IMR-90 (cell line): ENCODE results near the gene HCAR3. TPM values are rescaled to one million over a fixed set of nuclear protein-coding genes. Genes with fewer than 3 reads are reported as not detected.

ENCODE experiments used
- ATAC-seq: fragments of 200-7000 bp; cut with Tn5 transposase; 2 replicates; pipeline ENCODE4 v1.9.1; 2020; ENCODE audit warnings: low read depth, mild to moderate bottlenecking, moderate library complexity
- BruUV-seq: library from RNA; stranded (reverse); fragments of 400-500 nt; replicated peaks from 2 replicates; lab custom pipeline; 2021; lab: Mats Ljungman, UMichigan
- CTCF ChIA-PET: fragments of 300-600 bp; formaldehyde crosslinking; extraction: SDS; loops from one replicate; lab custom pipeline; 2021; ENCODE audit warnings: antibody characterized with exemption; lab: Yijun Ruan, JAX
- POLR2A ChIA-PET: fragments of 300-600 bp; sonication (Branson Sonifier 250); formaldehyde crosslinking; loops from one replicate; lab custom pipeline; 2022; ENCODE audit warnings: antibody characterized with exemption; ENCODE audit not compliant: unreplicated experiment; lab: Charles Lee
- DNase-seq: peaks from one replicate; pipeline ENCODE4 v3.0.0; 2013
- H2AFZ ChIP-seq: replicated peaks from 2 replicates; pipeline ENCODE3; 2013; ENCODE audit warnings: low read length, mild to moderate bottlenecking; ENCODE audit not compliant: poor library complexity
- H2AK5ac ChIP-seq: 2 replicates; pipeline ENCODE4 v1.6.1; 2013; ENCODE audit warnings: low read depth, low read length, inconsistent platforms
- H2AK9ac ChIP-seq: replicated peaks from 2 replicates; pipeline ENCODE3; 2013; ENCODE audit warnings: mild to moderate bottlenecking, low read depth, low read length, moderate library complexity; ENCODE audit not compliant: poor library complexity
- H2BK120ac ChIP-seq: 2 replicates; pipeline ENCODE4 v1.6.1; 2013; ENCODE audit warnings: low read depth, low read length, inconsistent platforms
- H2BK15ac ChIP-seq: 3 replicates; pipeline ENCODE4 v1.6.1; 2013; ENCODE audit warnings: low read depth, low read length, inconsistent platforms
- H2BK20ac ChIP-seq: 2 replicates; pipeline ENCODE4 v1.6.1; 2013; ENCODE audit warnings: low read depth, mild to moderate bottlenecking, inconsistent platforms, low read length, moderate library complexity
- H2BK5ac ChIP-seq: 2 replicates; pipeline ENCODE4 v1.6.1; 2013; ENCODE audit warnings: mild to moderate bottlenecking, low read depth, low read length, inconsistent platforms; ENCODE audit not compliant: poor library complexity, severe bottlenecking
- H3K14ac ChIP-seq: replicated peaks from 2 replicates; pipeline ENCODE4 v1.6.1; 2013; ENCODE audit warnings: low read depth, low read length, inconsistent platforms
- H3K18ac ChIP-seq: 2 replicates; pipeline ENCODE4 v1.6.1; 2013; ENCODE audit warnings: low read depth, low read length, control low read depth
- H3K23ac ChIP-seq: 2 replicates; pipeline ENCODE4 v1.6.1; 2013; ENCODE audit warnings: low read depth, low read length, inconsistent platforms
- H3K27ac ChIP-seq: 2 replicates; pipeline ENCODE4 v1.5.1; 2013; ENCODE audit warnings: mild to moderate bottlenecking, control low read depth, low read length; ENCODE audit not compliant: insufficient read depth
- H3K27me3 ChIP-seq: 2 replicates; pipeline ENCODE4 v1.6.1; 2013; ENCODE audit warnings: low read length; ENCODE audit not compliant: control insufficient read depth, insufficient read depth
- H3K36me3 ChIP-seq: 2 replicates; pipeline ENCODE4 v1.6.1; 2013; ENCODE audit warnings: low read length, mixed read lengths; ENCODE audit not compliant: control insufficient read depth, insufficient read depth
- H3K4ac ChIP-seq: 2 replicates; pipeline ENCODE4 v1.6.1; 2013; ENCODE audit warnings: low read depth, low read length, inconsistent platforms
- H3K4me1 ChIP-seq: 2 replicates; pipeline ENCODE4 v1.6.1; 2013; ENCODE audit warnings: low read length, mixed read lengths; ENCODE audit not compliant: control insufficient read depth, insufficient read depth
- H3K4me2 ChIP-seq: 2 replicates; pipeline ENCODE4 v1.6.1; 2013; ENCODE audit warnings: low read depth, mild to moderate bottlenecking, control low read depth, low read length, moderate library complexity
- H3K4me3 ChIP-seq: 2 replicates; pipeline ENCODE4 v1.5.1; 2013; ENCODE audit warnings: low read depth, mild to moderate bottlenecking, control low read depth, low read length, moderate library complexity; ENCODE audit not compliant: insufficient read depth
- H3K56ac ChIP-seq: 2 replicates; pipeline ENCODE4 v1.6.1; 2013; ENCODE audit warnings: low read length, inconsistent platforms; ENCODE audit not compliant: insufficient read depth; ENCODE audit errors: extremely low read depth
- H3K79me1 ChIP-seq, 2 experiments: 2 replicates each; pipeline ENCODE4 v1.6.1; 2013; ENCODE audit warnings: low read length in 2 of 2, inconsistent platforms in 1 of 2, low read depth in 1 of 2
- H3K9ac ChIP-seq: 2 replicates; pipeline ENCODE4 v1.6.1; 2013; ENCODE audit warnings: low read depth, low read length, control low read depth
- H3K9me1 ChIP-seq: 2 replicates; pipeline ENCODE4 v1.6.1; 2013; ENCODE audit warnings: low read length, inconsistent platforms; ENCODE audit not compliant: insufficient read depth
- H3K9me3 ChIP-seq: 2 replicates; pipeline ENCODE4 v1.6.1; 2013; ENCODE audit warnings: low read length; ENCODE audit not compliant: control insufficient read depth, insufficient read depth
- H4K20me1 ChIP-seq: 2 replicates; pipeline ENCODE4 v1.6.1; 2013; ENCODE audit warnings: low read length, inconsistent platforms; ENCODE audit not compliant: insufficient read depth
- H4K5ac ChIP-seq: 2 replicates; pipeline ENCODE4 v1.6.1; 2013; ENCODE audit warnings: mild to moderate bottlenecking, low read depth, low read length, control low read depth
- H4K8ac ChIP-seq, 2 experiments: 2 replicates each; pipeline ENCODE4 v1.6.1; 2013; ENCODE audit warnings: low read depth in 2 of 2, low read length in 2 of 2, control low read depth in 1 of 2, inconsistent platforms in 1 of 2
- H4K91ac ChIP-seq: 2 replicates; pipeline ENCODE4 v1.6.1; 2013; ENCODE audit warnings: low read depth, low read length, inconsistent platforms; ENCODE audit not compliant: insufficient read depth
- CEBPB ChIP-seq: IDR thresholded peaks from 2 replicates; pipeline ENCODE4 v1.6.1; 2012; ENCODE audit warnings: low read depth, low read length, improper control_type of control experiment
- CTCF ChIP-seq: conservative IDR thresholded peaks from 2 replicates; pipeline ENCODE4 v1.5.1; 2012; ENCODE audit warnings: mild to moderate bottlenecking, low read depth, low read length, improper control_type of control experiment
- NFE2L2 ChIP-seq: fragments of 150-350 bp; IDR thresholded peaks from 2 replicates; pipeline ENCODE4 v1.6.1; 2016; ENCODE audit warnings: low read depth, mild to moderate bottlenecking, low read length
- WGBS, 2 experiments: methylation state at CpG; one replicate each; pipeline versions ENCODE4 v1.1.5 to v1.1.7; 2013; ENCODE audit warnings: missing lambda C conversion rate in 2 of 2; ENCODE audit not compliant: insufficient read length in 1 of 2; ENCODE audit errors: extremely low coverage in 2 of 2; 5-methylcytosine and 5-hydroxymethylcytosine counted together
- dilution Hi-C: fragments of 300-500 bp; cut with HindIII; formaldehyde crosslinking; loops from one replicate; pipeline ENCODE4 v1.14.3; 2018; ENCODE audit warnings: low sequenced_read_pairs; ENCODE audit not compliant: unreplicated experiment
- in situ Hi-C: fragments of 300-500 bp; cut with MboI; formaldehyde crosslinking; loops from 3 replicates; pipeline ENCODE4 v1.14.3; 2019; ENCODE audit warnings: low sequenced_read_pairs, inconsistent platforms, mixed read lengths
- intact Hi-C: fragments of 100-400 bp; cut with micrococcal nuclease; formaldehyde crosslinking; loops from 2 replicates; pipeline ENCODE4 v1.10.0; 2022
- polyA plus RNA-seq, 3 experiments: library from polyadenylated mRNA; depleted of rRNA; stranded (reverse); fragments of >200 nt; gene quantifications; 2 replicates each; pipeline ENCODE4 v1.2.3, GENCODE V29; 2012; ENCODE audit warnings: low replicate concordance in 1 of 3
- total RNA-seq: library from RNA; depleted of rRNA; stranded (reverse); fragments of >200 nt; gene quantifications from 2 replicates; pipeline ENCODE4 v1.2.3, GENCODE V29; 2012

HCAR3 gene
- total and polyA plus RNA-seq, 2 of the 4 experiments (the other 2 are of a cell fraction), result not detected

GRCh38 chr12:122732170-122732569 lies 15.6 kb upstream of the HCAR3 start:
- no peak overlapping the region for H3K4me3 ChIP-seq
- H3K14ac ChIP-seq, result no peak overlapping the region
- H2BK5ac ChIP-seq, result no peak overlapping the region
- ChIA-PET POLR2A (no interaction called here), CTCF (no interaction called here)
- no peaks in the 10 kb centered on the region for H3K4me1 ChIP-seq
- H2BK20ac ChIP-seq, result no peak overlapping the region
- H4K5ac ChIP-seq, result no peak overlapping the region
- peaks cover 30% of the 10 kb centered on the region for H3K27me3 ChIP-seq
- in situ Hi-C loops (no loop called here), dilution Hi-C loops (no loop called here), intact Hi-C loops (no loop called here)
- H4K20me1 ChIP-seq, result no peaks in the 10 kb centered on the region
- no peak overlapping the region for H4K91ac ChIP-seq
- no peaks in the 10 kb centered on the region for H3K36me3 ChIP-seq
- H2AK5ac ChIP-seq, result no peak overlapping the region
- no peak overlapping the region for H3K4me2 ChIP-seq
- no peak overlapping the region for H3K56ac ChIP-seq
- BruUV-seq, result no TSS peak
- no peak for ATAC-seq
- WGBS, 2 experiments, result 100% methylated on average over 1 of the region's 3 CpGs; no CpG with 5 or more reads in 1 of the 2 experiments
- no peak for TF ChIP-seq CTCF
- no peak for TF ChIP-seq CEBPB
- no peak for TF ChIP-seq NFE2L2
- H2BK15ac ChIP-seq, result no peak overlapping the region
- no peak overlapping the region for H3K9ac ChIP-seq
- no peak overlapping the region for H3K23ac ChIP-seq
- no peak overlapping the region for H2BK120ac ChIP-seq
- no peaks in the 10 kb centered on the region for H3K9me1 ChIP-seq
- no peak overlapping the region for H3K27ac ChIP-seq
- 0 out of 2 replicates have a peak, but pooled peaks cover 2% of the 10 kb centered on the region for H3K9me3 ChIP-seq
- H3K4ac ChIP-seq, result no peak overlapping the region
- DNase-seq, result no peak
- no peak overlapping the region for H3K18ac ChIP-seq
- H2AK9ac ChIP-seq, result no peak overlapping the region
- no peak overlapping the region for H2AFZ ChIP-seq
- no peaks in the 10 kb centered on the region for H3K79me1 ChIP-seq
- no peak overlapping the region for H4K8ac ChIP-seq
